Measurements from ENCODE around the gene AGAP3.

- TF ChIP-seq CTCF (IDR thresholded peaks at IDR 0.05 in 2 of 3, conservative IDR thresholded peaks at IDR 0.05 in 1 of 3; ENCODE audit: borderline replicate concordance in 1 of 3, insufficient read depth in 1 of 3, low read depth in 2 of 3, low read length in 2 of 3) (no peak), REST (IDR thresholded peaks at IDR 0.05; ENCODE audit: low read depth) (no peak), RAD21 (IDR thresholded peaks at IDR 0.05; ENCODE audit: low read depth) (no peak), ZNF274 (IDR thresholded peaks at IDR 0.05; ENCODE audit: low read depth, low read length) (no peak), POLR2A (IDR thresholded peaks at IDR 0.05; ENCODE audit: borderline replicate concordance, extremely low read depth, insufficient read depth, insufficient read length) (peak; percentile 5), SP1 (IDR thresholded peaks at IDR 0.05; ENCODE audit: low read depth) (no peak), EZH2 (IDR thresholded peaks at IDR 0.05) (no peak), MAX (IDR thresholded peaks at IDR 0.05) (no peak), TCF7L2 (IDR thresholded peaks at IDR 0.05; ENCODE audit: borderline replicate concordance, extremely low read depth, insufficient read depth, insufficient read length) (no peak), POLR2AphosphoS5 (IDR thresholded peaks at IDR 0.05; ENCODE audit: low read depth, low read length) (no peak), SIN3A (IDR thresholded peaks at IDR 0.05; ENCODE audit: low read depth) (no peak), YY1 (IDR thresholded peaks at IDR 0.05; ENCODE audit: extremely low read depth, insufficient replicate concordance, low read depth, low read length) (no peak)
These were observed 27.4 kb upstream of the AGAP3 start for GRCh38 chr7:151058781-151059366.
